Fibroblast of skin of back (primary cell): Measurements from ENCODE around the gene ADAMTSL2.
"Not testable (repeated sequence)": the region's sequence is repeated elsewhere in the genome, so short reads cannot be mapped to it uniquely, and the experiment has no call there.

ENCODE experiments used
- DNase-seq: peaks from one replicate; pipeline ENCODE4 v3.0.0-alpha.2; 2013

ADAMTSL2 gene

DNA sequence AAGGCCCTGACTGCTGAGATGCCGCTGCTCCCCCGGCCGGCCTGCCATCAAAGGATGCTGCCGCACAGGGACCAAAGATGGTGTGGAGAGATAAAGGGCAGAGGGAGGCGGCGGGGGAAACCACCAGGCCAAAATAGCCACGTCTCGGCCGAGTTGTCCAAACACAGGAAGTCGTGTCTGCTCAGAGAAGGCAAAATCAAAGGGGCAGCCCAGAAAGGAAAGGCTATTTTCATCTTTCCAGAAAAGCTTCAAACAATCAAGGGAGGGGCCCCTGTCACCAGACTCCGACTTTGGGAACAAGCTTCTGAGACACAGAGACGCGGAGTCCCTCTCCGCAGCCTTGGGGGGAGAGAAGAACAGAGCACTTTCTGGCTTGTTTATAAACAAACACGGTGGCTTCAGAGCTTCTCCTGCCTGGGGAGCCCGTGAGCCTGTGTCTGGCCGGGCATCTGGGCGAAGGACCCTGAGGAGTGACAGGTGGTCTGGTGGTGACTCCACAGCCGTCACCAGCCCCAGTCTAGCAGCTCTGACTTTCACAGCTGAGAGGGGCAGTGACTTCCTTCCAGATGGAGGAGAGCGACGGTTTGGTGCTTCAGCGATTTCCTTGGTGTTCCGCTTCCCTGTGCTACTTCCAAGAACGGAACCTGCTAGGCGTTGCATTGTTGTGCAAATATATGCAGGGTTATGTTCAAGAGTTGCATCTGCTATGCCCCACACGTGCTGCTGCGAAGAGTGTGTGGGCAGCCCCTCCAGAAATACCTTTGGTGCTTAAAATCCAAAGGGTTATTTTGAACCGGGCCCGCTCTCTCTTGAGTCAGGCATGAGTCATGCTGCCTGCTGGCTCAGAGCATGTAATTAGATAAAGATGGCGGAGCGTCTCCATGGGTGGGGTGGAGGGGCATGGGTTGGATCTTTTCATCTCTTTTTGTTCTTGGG, 24.0 kb downstream of the ADAMTSL2 start:
- DNase-seq = peak; percentile 85

- DNase-seq = no peak
Measured at GRCh38 chr9:133560311-133560710, 25.8 kb downstream of the ADAMTSL2 start.

DNA sequence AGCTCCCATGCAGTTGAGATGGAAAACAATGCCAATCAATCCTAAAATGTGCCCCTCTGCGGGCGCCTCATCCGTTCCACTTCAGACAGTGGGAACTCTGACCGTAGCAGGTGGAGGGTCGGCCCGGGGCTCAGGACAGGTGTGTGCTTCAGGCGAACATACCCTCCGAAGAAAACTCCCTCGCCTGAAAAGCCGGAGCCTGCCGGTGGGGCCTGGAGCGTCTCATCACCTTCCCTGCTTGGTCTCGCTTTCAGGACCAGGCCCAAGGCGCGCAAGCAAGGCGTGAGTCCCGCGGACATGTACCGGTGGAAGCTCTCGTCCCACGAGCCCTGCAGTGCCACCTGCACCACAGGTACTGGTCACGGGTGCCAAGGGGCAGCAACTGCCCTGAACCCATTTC, 26.4 kb downstream of the ADAMTSL2 start:
- DNase-seq = no peak

DNA sequence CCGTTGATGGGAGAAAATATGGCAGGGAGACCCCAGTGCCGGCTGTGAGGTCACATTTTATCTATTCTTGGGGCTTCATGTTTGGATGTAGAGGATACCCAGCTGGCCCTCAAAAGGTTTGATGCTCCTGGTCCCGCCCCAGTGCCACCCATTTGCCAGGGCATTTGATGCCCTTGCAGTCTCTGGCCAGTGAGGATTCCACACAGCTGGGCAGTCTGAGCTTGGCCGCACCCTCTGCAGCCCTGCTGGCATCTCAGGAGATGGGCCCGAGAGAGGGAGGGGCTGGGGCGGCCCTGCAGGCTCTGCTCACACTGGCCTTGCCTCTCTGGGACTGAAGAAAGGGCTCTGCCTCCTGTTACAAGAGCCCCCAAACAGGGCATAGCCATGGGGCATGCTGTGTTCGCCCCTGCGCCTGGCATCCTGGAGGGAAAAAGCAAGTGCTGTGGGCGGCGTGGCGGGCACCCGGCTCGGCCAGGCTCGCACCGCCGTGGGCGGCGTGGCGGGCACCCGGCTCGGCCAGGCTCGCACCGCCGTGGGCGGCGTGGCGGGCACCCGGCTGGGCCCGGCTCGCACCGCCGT, 27.6 kb downstream of the ADAMTSL2 start:
- no peak for DNase-seq

DNA sequence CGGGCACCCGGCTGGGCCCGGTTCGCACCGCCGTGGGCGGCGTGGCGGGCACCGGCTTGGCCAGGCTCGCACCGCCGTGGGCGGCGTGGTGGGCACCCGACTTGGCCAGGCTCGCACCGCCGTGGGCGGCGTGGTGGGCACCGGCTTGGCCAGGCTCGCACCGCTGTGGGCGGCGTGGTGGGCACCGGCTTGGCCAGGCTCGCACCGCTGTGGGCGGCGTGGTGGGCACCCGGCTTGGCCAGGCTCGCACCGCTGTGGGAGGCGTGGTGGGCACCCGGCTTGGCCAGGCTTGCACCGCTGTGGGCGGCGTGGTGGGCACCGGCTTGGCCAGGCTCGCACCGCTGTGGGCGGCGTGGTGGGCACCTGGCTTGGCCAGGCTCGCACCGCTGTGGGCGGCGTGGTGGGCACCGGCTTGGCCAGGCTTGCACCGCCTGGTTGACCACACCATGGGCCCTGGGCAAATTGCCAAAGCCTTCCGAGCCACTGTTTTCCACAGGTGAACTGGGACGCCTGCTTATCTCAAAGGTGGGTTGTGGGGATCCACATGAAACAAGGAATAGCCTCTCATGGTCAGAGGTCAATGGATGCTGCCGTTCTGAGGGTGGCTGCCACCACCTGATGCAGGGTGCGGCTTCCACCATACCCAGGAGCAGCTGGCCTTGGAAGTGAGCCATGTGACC, 28.2 kb downstream of the ADAMTSL2 start:
- no peak for DNase-seq

DNA sequence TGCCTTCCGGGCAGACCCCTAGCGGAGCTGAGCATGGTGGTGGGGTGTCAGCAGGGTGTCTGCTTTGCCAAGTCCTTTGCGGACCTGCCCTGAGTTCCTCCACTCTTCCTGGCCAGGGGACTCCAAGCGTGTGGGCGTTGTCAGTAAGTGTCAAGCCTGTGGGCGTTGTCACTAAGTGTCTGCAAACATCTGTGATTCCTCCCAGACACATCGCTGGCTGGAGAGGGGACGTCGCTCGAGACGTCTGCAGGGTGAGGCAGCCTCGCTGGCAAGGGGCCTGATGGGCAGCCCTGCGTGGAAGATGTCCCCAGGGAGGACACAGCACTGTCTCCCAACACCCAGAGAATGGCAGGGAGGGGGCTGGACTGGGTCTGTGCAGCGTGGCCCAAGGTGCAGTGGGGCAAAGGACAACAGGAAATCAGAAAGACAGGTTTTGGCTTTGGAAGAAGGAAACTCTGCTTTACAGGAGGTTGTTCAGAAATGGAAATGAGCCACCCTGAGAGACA, 28.8 kb downstream of the ADAMTSL2 start:
- peak; percentile 44 for DNase-seq

DNA sequence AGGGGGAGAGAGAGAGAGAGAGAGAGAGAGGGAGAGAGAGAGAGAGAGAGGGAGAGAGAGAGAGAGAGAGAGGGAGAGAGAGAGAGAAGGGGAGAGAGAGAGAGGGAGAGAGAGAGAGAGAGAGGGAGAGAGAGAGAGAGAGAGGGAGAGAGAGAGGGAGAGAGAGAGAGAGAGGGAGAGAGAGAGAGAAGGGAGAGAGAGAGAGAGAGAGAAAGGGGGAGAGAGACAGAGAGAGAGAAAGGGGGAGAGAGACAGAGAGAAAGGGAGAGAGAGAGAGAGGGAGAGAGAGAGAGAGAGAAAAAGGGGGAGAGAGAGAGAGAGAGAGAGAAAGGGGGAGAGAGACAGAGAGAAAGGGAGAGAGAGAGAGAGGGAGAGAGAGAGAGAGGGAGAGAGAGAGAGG, 29.3 kb downstream of the ADAMTSL2 start:
- DNase-seq = not testable (repeated sequence)

- no peak for DNase-seq
Measured at GRCh38 chr9:133564451-133565116, 30.1 kb downstream of the ADAMTSL2 start.

DNA sequence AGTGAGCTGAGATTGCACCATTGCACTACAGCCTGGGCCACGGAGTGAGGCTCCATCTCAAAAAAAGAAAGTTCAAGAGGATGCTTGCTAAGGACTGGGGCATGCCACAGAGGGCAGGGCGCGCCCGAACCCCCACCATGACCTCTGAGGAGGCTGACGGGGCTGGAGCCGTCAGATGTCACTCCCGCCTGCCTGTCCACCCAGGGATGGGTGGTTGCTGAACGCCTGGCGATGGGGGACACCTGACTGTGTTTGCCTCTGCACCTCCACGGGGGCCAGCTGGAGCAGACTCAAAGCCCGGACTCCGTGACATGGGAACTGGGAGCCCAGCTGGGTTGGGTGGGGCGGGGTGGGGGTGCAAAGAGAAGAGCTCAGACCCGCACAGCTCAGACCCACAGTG, 31.9 kb downstream of the ADAMTSL2 start:
- DNase-seq = no peak

DNA sequence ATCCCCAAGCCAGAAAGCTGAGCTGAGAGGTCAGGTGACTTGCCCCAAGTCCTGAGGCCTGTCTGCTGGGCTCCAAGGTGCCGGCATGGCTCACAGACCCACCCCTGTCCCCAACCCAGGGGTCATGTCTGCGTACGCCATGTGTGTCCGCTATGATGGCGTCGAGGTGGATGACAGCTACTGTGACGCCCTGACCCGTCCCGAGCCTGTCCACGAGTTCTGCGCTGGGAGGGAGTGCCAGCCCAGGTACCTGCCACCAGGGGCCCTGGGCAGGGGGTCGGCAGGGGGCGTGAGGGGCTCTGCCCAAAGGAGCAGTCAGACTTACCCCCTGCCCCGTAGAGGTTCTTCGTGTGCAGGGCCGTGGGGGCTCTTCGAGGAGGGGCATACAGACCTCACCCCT, 32.3 kb downstream of the ADAMTSL2 start:
- no peak for DNase-seq

- no peak for DNase-seq
Measured at GRCh38 chr9:133568186-133568585, 33.7 kb downstream of the ADAMTSL2 start.

- DNase-seq = no peak
Measured at GRCh38 chr9:133569121-133569785, 34.7 kb downstream of the ADAMTSL2 start.

- DNase-seq = no peak
Measured at GRCh38 chr9:133569891-133570690, 35.6 kb downstream of the ADAMTSL2 start.

GRCh38 chr9:133570691-133571080, 36.2 kb downstream of the ADAMTSL2 start:
- DNase-seq = no peak

DNA sequence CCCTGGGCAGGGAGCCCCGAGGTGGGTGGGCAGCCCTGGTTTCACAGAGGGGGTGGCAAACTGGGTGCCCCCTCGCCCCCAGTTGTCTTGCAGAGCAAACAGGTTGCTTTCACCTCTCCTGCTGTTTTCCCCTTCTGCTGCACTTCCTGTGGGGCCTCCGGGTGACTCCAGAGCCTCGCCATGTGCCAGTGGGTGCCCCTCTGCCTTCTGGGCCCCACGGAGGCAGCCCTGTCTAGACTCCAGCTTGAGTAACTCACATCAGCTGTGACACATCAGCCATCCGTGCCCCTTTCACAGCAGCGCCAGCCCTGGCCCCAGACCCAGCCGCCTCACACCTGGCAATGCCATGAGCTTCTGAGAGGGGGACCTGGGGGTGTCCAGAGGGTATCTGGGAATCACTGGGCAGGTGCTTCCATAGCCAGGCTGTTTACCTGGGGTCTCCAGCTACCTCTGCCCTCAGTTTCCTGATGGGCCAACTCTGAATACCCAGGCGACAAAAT, 36.9 kb downstream of the ADAMTSL2 start:
- no peak for DNase-seq

DNA sequence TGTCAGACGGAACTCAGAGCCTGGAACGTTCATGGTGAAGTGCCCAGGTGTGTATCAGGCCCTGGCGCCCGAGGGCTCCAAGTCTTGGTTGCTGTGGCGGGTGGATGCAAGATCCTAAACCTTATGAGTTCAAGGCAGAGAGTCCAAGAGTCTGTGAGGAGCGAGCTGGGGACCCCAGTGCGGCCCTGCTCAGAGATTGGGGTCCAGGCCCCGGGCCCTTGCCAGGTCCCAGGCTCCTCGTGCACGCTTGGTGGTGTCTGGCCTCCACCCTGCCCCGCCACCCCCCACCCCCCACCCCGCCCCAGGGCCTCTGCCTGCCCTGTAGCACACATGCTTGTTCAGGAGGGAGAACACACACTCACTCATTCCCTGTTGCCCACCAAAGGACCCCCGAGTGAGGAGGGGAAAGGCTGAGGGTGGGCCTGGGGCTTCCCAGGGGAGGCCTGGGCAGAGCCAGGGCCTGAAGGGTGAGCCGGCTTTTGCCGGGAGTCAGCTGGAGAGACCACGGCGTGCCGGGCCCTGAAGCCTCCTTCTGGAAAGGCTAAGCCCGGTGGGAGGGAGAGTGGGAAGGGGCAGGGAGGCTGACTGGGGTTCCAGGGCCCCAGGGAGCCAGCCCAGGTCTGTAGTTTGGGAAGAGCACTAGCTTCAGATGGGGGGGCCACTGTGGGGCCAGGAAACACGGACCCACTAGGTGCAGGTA, 37.5 kb downstream of the ADAMTSL2 start:
- no peak for DNase-seq

DNA sequence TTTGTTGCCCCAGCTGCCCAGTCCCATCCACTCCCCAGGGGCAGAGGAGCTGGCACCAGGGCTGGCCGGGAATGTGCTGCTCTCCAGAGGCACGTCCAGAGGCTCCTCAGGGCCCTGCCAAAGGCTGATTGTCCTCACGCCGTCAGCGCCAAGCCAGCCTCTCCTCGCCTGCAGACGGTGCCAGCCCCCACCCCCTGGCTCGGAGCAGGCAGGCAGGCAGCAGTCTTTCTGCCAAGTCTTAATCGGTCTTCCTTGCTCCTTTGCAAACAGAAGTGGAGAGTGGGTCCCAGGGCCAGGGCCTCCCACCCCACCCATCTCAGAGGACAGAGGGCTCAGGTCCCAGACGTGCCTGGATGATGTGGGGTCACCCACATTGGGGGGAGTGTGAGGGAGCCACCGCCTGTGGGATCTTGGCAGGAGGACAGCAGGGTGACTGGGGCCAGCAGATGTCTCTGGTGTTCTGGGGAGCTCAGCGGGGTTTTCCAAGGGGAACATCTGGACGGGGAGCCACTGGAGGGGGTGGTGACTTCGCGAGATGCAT, 38.4 kb downstream of the ADAMTSL2 start:
- no peak for DNase-seq

GRCh38 chr9:133573791-133574515, 39.4 kb downstream of the ADAMTSL2 start:
- no peak for DNase-seq

DNA sequence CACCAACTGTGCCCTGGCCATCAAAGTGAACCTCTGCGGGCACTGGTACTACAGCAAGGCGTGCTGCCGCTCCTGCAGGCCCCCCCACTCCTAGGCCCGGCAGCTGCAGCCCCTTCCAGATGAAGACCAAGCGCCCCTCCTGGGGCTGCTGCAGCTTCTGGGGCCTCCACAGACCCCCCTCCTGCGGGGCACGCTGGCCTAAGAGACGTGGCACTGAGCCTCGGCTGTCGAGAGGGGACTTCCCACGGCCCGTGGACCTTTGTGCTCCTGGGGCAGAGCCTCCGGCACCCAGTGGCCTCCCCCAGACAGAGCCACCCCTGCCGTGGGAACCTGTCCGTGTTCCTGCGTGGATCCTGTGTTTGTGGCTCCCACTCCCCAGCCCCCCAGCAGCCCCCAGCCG, 40.3 kb downstream of the ADAMTSL2 start:
- no peak for DNase-seq
